H1 (cell line): ENCODE measurements around the gene PID1.

Experiments used
- CTCF ChIP-seq, 3 experiments: IDR thresholded peaks; 1 replicate in 2 of 3; 2 replicates in 1 of 3; pipeline versions ENCODE4 v1.5.1 to v1.6.1; 2011; ENCODE audit warnings: low read length in 3 of 3, mild to moderate bottlenecking in 3 of 3, inconsistent platforms in 2 of 3, low read depth in 1 of 3, moderate library complexity in 1 of 3; ENCODE audit not compliant: insufficient read depth in 1 of 3; ENCODE audit errors: control extremely low read depth in 1 of 3
- EP300 ChIP-seq, 2 experiments: IDR thresholded peaks; 1 replicate in 1 of 2; 2 replicates in 1 of 2; pipeline ENCODE4 v1.6.1; 2011 to 2012; ENCODE audit warnings: low read depth in 2 of 2, low read length in 2 of 2, mild to moderate bottlenecking in 2 of 2, borderline replicate concordance in 1 of 2, inconsistent platforms in 1 of 2, moderate library complexity in 1 of 2
- EZH2 ChIP-seq: fragments of 200-600 bp; sonication (generic); IDR thresholded peaks from 2 replicates; pipeline ENCODE4 v1.7.1; 2012; ENCODE audit warnings: low read depth, mild to moderate bottlenecking, moderate library complexity, low read length, inconsistent platforms; ENCODE audit not compliant: severe bottlenecking
- FOSL1 ChIP-seq: IDR thresholded peaks from 2 replicates; pipeline ENCODE4 v1.6.1; 2011; ENCODE audit warnings: mild to moderate bottlenecking, low read depth, low read length, moderate library complexity; ENCODE audit not compliant: insufficient read depth
- PHF8 ChIP-seq: fragments of 200-600 bp; sonication (generic); conservative IDR thresholded peaks from 2 replicates; pipeline ENCODE4 v1.7.1; 2012; ENCODE audit warnings: low read depth, mild to moderate bottlenecking, inconsistent platforms, low read length, moderate library complexity
- POLR2A ChIP-seq, 2 experiments: IDR thresholded peaks; 1 replicate in 1 of 2; 2 replicates in 1 of 2; pipeline ENCODE4 v1.6.1; 2011; ENCODE audit warnings: low read depth in 2 of 2, low read length in 2 of 2, mild to moderate bottlenecking in 2 of 2; ENCODE audit errors: control extremely low read depth in 1 of 2
- POLR2AphosphoS5 ChIP-seq: IDR thresholded peaks from 2 replicates; pipeline ENCODE4 v1.6.1; 2011; ENCODE audit warnings: low read depth, low read length
- SRF ChIP-seq: IDR thresholded peaks from 2 replicates; pipeline ENCODE4 v1.6.1; 2011; ENCODE audit warnings: mild to moderate bottlenecking, low read depth, low read length, moderate library complexity
- TF ChIP-seq, protein P1 (sequence below): IDR thresholded peaks from 2 replicates; pipeline ENCODE4 v1.6.1; 2012; ENCODE audit warnings: inconsistent platforms

DNA sequence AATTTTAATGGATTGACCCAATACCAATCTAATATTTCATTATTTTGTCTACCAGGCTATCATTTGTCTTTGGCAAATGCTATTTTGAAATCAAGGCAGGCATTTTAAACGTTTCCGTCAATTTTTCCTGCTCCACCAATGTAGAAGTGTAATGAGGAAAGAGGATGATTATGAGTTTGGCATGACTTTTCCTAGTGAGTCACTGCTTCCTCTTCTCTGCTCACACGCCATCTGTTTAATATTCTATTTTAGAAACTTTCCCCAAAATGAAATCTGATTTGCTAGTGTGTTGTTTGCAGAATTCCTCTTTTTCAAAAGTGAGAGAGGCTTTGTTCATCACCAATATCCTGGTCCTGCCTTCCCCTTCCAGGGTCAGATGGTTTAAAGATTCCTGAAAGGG lies 42.5 kb upstream of the PID1 start:
- TF ChIP-seq CTCF (IDR thresholded peaks at IDR 0.05; ENCODE audit: control extremely low read depth in 1 of 3, insufficient read depth in 1 of 3, low read depth in 1 of 3, low read length in 3 of 3) (no peak), PHF8 (no peak), POLR2AphosphoS5 (no peak), EZH2 (no peak), POLR2A (IDR thresholded peaks at IDR 0.05; ENCODE audit: control extremely low read depth in 1 of 2, low read depth in 2 of 2, low read length in 2 of 2) (no peak), SRF (no peak), FOSL1 (no peak), EP300 (IDR thresholded peaks at IDR 0.05; ENCODE audit: borderline replicate concordance in 1 of 2, low read depth in 2 of 2, low read length in 2 of 2) (no peak)
- TF ChIP-seq, protein P1, sequence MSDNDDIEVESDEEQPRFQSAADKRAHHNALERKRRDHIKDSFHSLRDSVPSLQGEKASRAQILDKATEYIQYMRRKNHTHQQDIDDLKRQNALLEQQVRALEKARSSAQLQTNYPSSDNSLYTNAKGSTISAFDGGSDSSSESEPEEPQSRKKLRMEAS = no peak
